ENCODE results near the gene TEX28. TPM values are rescaled to one million over a fixed set of nuclear protein-coding genes. Genes with fewer than 3 reads are reported as not detected.
A peak's percentile ranks its signal among the peaks of the same experiment; 100 is the strongest.
"Not testable (repeated sequence)": the region's sequence is repeated elsewhere in the genome, so short reads cannot be mapped to it uniquely, and the experiment has no call there.

The TEX28 gene
- total RNA-seq (2014; rRNA removed; shearing (Covaris generic)) = not detected in 2 replicates

GRCh38 chrX:154294791-154295574, at the start of gene TEX28:
TEX28 (minus strand) TSS chrX:154295124; CDS start chrX:154292117, 3,007 bp downstream.
- no peak within 1 kb of the TSS for H3K4me3 ChIP-seq (ENCODE audit: insufficient read depth, low read depth, low read length)
- no peaks in the 10 kb centered on the region for H3K36me3 ChIP-seq (replicated peaks; ENCODE audit: control insufficient read depth, insufficient read depth, low read length)
- no peaks in the 10 kb centered on the region for H3K27me3 ChIP-seq (ENCODE audit: control insufficient read depth, insufficient read depth, low read length)
- no peak for DNase-seq

GRCh38 chrX:154343620-154344019, 48.7 kb upstream of the TEX28 start:
- not testable (repeated sequence) for H3K4me3 ChIP-seq (ENCODE audit: insufficient read depth, low read depth, low read length); H3K36me3 ChIP-seq (replicated peaks; ENCODE audit: control insufficient read depth, insufficient read depth, low read length); H3K27me3 ChIP-seq (ENCODE audit: control insufficient read depth, insufficient read depth, low read length); DNase-seq

DNA sequence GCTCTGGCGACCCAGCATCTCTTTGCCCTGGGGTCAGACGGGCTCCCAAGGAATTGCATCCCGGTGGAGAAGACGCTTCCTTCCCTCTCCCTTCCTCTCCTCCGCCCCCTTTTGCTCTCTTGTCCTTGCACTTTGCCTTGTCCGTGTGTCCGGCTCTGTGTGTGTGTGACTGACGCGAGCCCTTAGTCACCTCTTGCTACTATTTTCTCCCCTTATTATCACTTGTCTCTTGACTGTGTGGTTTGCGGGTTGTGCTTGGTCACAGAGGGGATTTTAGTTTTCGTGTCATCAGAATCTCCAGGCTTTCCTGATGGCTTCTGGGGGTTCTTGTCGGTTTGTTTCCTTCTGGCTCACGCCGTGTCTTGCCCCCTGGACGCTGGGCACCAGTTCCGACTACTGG, 48.1 kb upstream of the TEX28 start:
- not testable (repeated sequence) for H3K36me3 ChIP-seq (replicated peaks; ENCODE audit: control insufficient read depth, insufficient read depth, low read length); H3K4me3 ChIP-seq (ENCODE audit: insufficient read depth, low read depth, low read length); DNase-seq; H3K27me3 ChIP-seq (ENCODE audit: control insufficient read depth, insufficient read depth, low read length)

DNA sequence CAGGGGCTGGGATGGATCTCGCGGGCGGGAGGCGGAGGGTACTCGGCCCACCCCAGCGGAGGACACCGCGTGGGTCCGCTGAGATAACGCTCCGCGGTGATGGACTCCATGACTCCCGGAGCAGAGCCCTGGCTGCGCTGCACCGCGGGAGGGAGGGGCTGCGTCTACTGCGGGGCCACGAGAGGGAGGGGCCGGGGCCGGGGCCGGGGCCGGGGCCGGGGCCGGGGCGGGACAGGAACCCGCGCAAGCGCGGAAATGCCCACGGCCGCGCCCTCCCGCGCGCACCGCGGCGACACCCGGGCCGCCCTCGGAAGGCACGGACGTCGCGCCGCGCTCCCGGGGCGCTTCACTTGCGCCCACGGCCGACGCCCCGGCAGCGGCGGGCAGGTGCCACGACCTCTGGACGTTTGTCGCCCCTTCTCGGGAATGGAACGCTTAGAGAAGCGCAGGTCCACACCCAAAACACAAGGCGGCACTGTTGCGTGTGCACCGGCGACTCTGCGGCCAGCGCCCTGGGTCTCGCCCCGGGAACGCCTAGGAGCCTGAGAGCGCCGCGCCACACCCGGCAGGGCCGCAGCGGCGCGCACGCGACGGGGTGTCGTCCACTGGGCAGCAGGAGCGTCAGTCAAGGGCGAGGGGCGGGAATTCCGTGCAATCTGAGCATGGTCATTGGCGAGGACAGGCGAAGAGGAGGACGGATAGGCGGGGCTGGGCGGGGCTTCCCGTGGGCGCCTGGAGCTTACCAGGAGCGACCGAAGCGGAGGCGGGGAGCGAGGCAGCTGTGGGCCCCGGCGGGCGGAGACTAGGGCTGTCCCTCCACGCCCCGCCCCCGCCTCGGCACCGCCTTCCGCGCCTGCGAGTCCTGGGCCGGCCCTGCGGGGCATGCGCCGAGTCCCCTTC, 46.7 kb upstream of the TEX28 start:
- H3K4me3 ChIP-seq (ENCODE audit: insufficient read depth, low read depth, low read length) = peak overlapping the region; percentile 28; the same call in 1 of the 2 replicates
- not testable (repeated sequence) for DNase-seq; H3K36me3 ChIP-seq (replicated peaks; ENCODE audit: control insufficient read depth, insufficient read depth, low read length); H3K27me3 ChIP-seq (ENCODE audit: control insufficient read depth, insufficient read depth, low read length)

DNA sequence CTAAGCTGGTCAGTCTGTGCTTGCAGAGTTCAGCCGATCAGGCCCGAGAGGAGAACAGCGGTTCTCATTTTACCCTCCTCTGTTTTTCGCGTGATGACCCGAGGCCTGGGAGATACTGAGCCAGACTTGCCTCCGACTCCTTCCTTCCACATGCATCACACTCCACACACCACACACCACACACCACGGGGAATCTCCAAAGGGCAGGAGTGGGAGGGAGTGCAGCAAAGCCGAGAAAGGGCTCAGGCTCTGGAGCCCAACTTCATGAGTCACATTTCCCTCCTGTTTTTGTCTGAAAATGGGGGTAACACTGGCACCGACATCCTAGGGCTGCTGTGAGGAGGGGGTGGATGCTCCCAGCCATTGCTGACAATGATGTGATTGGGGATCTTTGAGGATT, 39.6 kb upstream of the TEX28 start:
- Histone ChIP-seq H3K36me3 (replicated peaks; ENCODE audit: control insufficient read depth, insufficient read depth, low read length) (no peaks in the 10 kb centered on the region), H3K4me3 (ENCODE audit: insufficient read depth, low read depth, low read length) (no peak overlapping the region), H3K27me3 (ENCODE audit: control insufficient read depth, insufficient read depth, low read length) (no peaks in the 10 kb centered on the region)
- DNase-seq = peak; percentile 21

GRCh38 chrX:154333837-154334271, 38.9 kb upstream of the TEX28 start:
- H3K36me3 ChIP-seq (replicated peaks; ENCODE audit: control insufficient read depth, insufficient read depth, low read length) = no peaks in the 10 kb centered on the region
- DNase-seq = peak; percentile 14
- H3K4me3 ChIP-seq (ENCODE audit: insufficient read depth, low read depth, low read length) = no peak overlapping the region
- H3K27me3 ChIP-seq (ENCODE audit: control insufficient read depth, insufficient read depth, low read length) = no peaks in the 10 kb centered on the region

DNA sequence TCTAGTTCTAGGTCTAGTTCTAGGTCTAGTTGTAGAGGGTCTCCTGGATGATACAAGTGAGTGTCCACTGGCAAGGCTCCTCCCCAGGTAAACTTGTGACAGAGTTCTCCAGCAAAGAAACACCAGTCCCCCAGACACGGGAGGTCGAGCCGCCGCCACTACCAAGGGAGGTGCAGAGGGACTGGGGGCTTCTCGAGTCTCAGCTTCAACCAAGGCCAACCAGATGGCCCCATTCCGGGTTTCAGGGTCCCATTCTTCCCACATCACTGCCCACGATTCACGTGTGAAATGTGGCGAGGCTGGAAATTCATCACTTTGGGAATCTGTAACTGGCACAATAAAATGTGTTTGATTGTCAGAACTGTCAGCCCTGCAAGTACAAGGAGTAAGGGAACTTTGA, 38.2 kb upstream of the TEX28 start:
- DNase-seq = no peak
- Histone ChIP-seq H3K4me3 (ENCODE audit: insufficient read depth, low read depth, low read length) (no peak overlapping the region), H3K27me3 (ENCODE audit: control insufficient read depth, insufficient read depth, low read length) (no peaks in the 10 kb centered on the region), H3K36me3 (replicated peaks; ENCODE audit: control insufficient read depth, insufficient read depth, low read length) (no peaks in the 10 kb centered on the region)

GRCh38 chrX:154332561-154332960, 37.6 kb upstream of the TEX28 start:
- Histone ChIP-seq H3K27me3 (ENCODE audit: control insufficient read depth, insufficient read depth, low read length) (no peaks in the 10 kb centered on the region), H3K4me3 (ENCODE audit: insufficient read depth, low read depth, low read length) (no peak overlapping the region), H3K36me3 (replicated peaks; ENCODE audit: control insufficient read depth, insufficient read depth, low read length) (no peaks in the 10 kb centered on the region)
- DNase-seq = no peak

DNA sequence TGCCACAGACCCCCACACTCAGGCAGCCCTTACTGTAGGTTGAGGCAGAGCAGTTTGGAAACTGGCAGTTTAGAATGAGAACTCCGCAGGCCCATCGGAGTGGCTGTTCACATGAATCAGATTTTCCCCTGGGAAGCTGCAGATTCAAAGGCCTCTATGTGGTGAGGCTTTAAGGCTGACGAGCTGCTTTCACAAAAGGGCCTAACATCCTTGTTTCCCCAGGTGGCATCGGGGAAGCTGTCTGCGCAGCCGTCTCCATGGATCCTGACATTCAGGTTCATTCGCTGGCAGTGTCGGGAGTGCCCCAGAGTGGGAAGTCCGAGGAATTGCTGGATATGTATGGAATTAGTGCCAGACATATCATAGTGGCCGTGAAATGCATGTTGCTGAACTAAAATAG, 34.4 kb upstream of the TEX28 start:
- Histone ChIP-seq H3K27me3 (ENCODE audit: control insufficient read depth, insufficient read depth, low read length) (no peaks in the 10 kb centered on the region), H3K36me3 (replicated peaks; ENCODE audit: control insufficient read depth, insufficient read depth, low read length) (no peaks in the 10 kb centered on the region), H3K4me3 (ENCODE audit: insufficient read depth, low read depth, low read length) (no peak overlapping the region)
- no peak for DNase-seq

GRCh38 chrX:154328646-154329045, 33.7 kb upstream of the TEX28 start:
- no peaks in the 10 kb centered on the region for H3K36me3 ChIP-seq (replicated peaks; ENCODE audit: control insufficient read depth, insufficient read depth, low read length)
- H3K4me3 ChIP-seq (ENCODE audit: insufficient read depth, low read depth, low read length) = no peak overlapping the region
- DNase-seq = peak; percentile 10

GRCh38 chrX:154327038-154327820, 32.3 kb upstream of the TEX28 start:
- no peak for DNase-seq
- no peak overlapping the region for H3K4me3 ChIP-seq (ENCODE audit: insufficient read depth, low read depth, low read length)
- no peaks in the 10 kb centered on the region for H3K36me3 ChIP-seq (replicated peaks; ENCODE audit: control insufficient read depth, insufficient read depth, low read length)
- no peaks in the 10 kb centered on the region for H3K27me3 ChIP-seq (ENCODE audit: control insufficient read depth, insufficient read depth, low read length)

More at GRCh38 chrX:154328646-154329045, 33.7 kb upstream of the TEX28 start:
- no peaks in the 10 kb centered on the region for H3K27me3 ChIP-seq (ENCODE audit: control insufficient read depth, insufficient read depth, low read length)

- Histone ChIP-seq H3K36me3 (replicated peaks; ENCODE audit: control insufficient read depth, insufficient read depth, low read length) (no peaks in the 10 kb centered on the region), H3K27me3 (ENCODE audit: control insufficient read depth, insufficient read depth, low read length) (no peaks in the 10 kb centered on the region), H3K4me3 (ENCODE audit: insufficient read depth, low read depth, low read length) (no peak overlapping the region)
- no peak for DNase-seq
These were observed 30.6 kb upstream of the TEX28 start for GRCh38 chrX:154325541-154325940.

DNA sequence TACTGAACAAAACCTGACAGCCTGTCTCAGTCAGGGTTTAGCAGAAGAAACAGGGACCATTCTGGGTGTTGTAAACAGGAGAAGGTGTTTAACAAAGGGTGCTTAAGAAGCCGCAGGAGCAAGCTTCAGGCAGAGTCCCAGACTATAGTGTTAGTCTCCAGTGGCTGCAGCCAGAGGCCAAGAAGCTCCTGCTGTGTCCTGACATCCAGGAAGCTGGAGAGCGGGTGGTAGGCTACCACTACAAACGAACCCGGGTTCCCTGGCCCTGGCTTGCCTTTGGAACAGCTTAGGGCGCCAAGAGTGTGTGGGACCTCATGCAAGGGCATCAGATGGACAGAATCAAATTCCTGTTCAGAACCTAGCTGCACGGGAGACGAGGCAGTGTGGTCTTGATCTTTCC, 28.6 kb upstream of the TEX28 start:
- H3K36me3 ChIP-seq (replicated peaks; ENCODE audit: control insufficient read depth, insufficient read depth, low read length) = no peaks in the 10 kb centered on the region
- no peak overlapping the region for H3K4me3 ChIP-seq (ENCODE audit: insufficient read depth, low read depth, low read length)
- H3K27me3 ChIP-seq (ENCODE audit: control insufficient read depth, insufficient read depth, low read length) = no peaks in the 10 kb centered on the region
- DNase-seq = no peak

DNA sequence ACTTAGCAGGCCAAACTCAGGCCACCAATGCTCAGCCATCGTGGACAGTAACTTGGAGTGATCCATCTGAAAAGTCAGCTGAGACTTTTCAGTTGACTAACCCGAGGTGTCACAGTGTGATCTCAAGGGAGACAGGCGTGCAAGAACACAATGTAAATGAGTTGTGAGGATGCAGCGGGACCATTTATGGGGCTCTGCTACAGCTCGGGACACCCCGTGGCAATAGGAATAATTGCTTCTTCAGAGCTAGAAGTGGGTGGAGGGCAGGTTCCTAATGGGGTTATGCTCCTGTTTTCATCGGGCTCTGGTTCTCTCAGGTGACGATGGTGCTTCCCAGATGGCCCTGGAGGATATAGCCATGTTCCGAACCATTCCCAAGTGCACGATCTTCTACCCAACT, 28.0 kb upstream of the TEX28 start:
- Histone ChIP-seq H3K27me3 (ENCODE audit: control insufficient read depth, insufficient read depth, low read length) (no peaks in the 10 kb centered on the region), H3K36me3 (replicated peaks; ENCODE audit: control insufficient read depth, insufficient read depth, low read length) (no peaks in the 10 kb centered on the region), H3K4me3 (ENCODE audit: insufficient read depth, low read depth, low read length) (no peak overlapping the region)
- no peak for DNase-seq
